Stimulated activated CD4-positive, alpha-beta T cell treated with anti-CD3 and anti-CD28 coated beads, Interleukin-12 subunit alpha, Interleukin-12 subunit beta, amount 100 ng/mL, for 24 hours (primary cell): Measurements from ENCODE around the gene CENPP.

Experiments
- DNase-seq, 2 experiments: peaks; one replicate each; pipeline ENCODE4 v3.0.0-alpha.2; 2020; ENCODE audit warnings: low read depth in 2 of 2

The CENPP gene

GRCh38 chr9:92325269-92325990, at the start of gene CENPP, which contains the start of gene NOL8:
TSS of gene CENPP (plus strand) at chr9:92325953.
TSS of gene NOL8 (minus strand) at chr9:92325350. CDS start at chr9:92324161, 1,189 bp downstream.
- peak; percentile 69 to 73 for DNase-seq

- DNase-seq: no peak
Measured at GRCh38 chr9:92276331-92277032, 49.3 kb upstream of the CENPP start.

GRCh38 chr9:92278110-92278509, 47.6 kb upstream of the CENPP start:
- no peak for DNase-seq

- no peak for DNase-seq
Measured at GRCh38 chr9:92279302-92279701, 46.5 kb upstream of the CENPP start.

- no peak for DNase-seq
Measured at GRCh38 chr9:92289708-92290390, 35.9 kb upstream of the CENPP start.

- no peak for DNase-seq
Measured at GRCh38 chr9:92290785-92291429, 34.8 kb upstream of the CENPP start.

GRCh38 chr9:92291577-92291976, 34.2 kb upstream of the CENPP start:
- DNase-seq: no peak

- no peak for DNase-seq
Measured at GRCh38 chr9:92292338-92293074, 33.2 kb upstream of the CENPP start.

GRCh38 chr9:92293075-92293354, 32.7 kb upstream of the CENPP start:
- no peak for DNase-seq

- peak; percentile 100 for DNase-seq
Measured at GRCh38 chr9:92293452-92294296, 32.1 kb upstream of the CENPP start, which contains the start of gene IARS1. TSS of gene IARS1 (minus strand) at chr9:92293697. CDS start at chr9:92289419, 4,278 bp downstream.

- DNase-seq: no peak
Measured at GRCh38 chr9:92294297-92294676, 31.5 kb upstream of the CENPP start.

GRCh38 chr9:92295240-92295790, 30.4 kb upstream of the CENPP start:
- no peak for DNase-seq

- no peak for DNase-seq
Measured at GRCh38 chr9:92295827-92296258, 29.9 kb upstream of the CENPP start.

- no peak for DNase-seq
Measured at GRCh38 chr9:92297611-92298010, 28.1 kb upstream of the CENPP start.

- no peak for DNase-seq
Measured at GRCh38 chr9:92298036-92298435, 27.7 kb upstream of the CENPP start.

- DNase-seq: no peak
Measured at GRCh38 chr9:92299116-92299515, 26.6 kb upstream of the CENPP start.

- DNase-seq: no peak
Measured at GRCh38 chr9:92300936-92301335, 24.8 kb upstream of the CENPP start.

GRCh38 chr9:92308893-92309292, 16.9 kb upstream of the CENPP start:
- no peak for DNase-seq

GRCh38 chr9:92310562-92310961, 15.2 kb upstream of the CENPP start:
- no peak for DNase-seq

GRCh38 chr9:92312887-92313623, 12.7 kb upstream of the CENPP start:
- DNase-seq: no peak
